Panc1 (cell line): ENCODE results near the gene B4GALT1. TPM values are rescaled to one million over a fixed set of nuclear protein-coding genes. Genes with fewer than 3 reads are reported as not detected.

ENCODE experiments used
- ATAC-seq: fragments of 200-7000 bp; cut with Tn5 transposase; 2 replicates; pipeline ENCODE4 v1.9.1; 2020; ENCODE audit warnings: mild to moderate bottlenecking, moderate library complexity
- BruUV-seq: library from RNA; stranded (reverse); fragments of 400-500 nt; replicated peaks from 2 replicates; lab custom pipeline; 2021; lab: Mats Ljungman, UMichigan
- CTCF ChIA-PET: fragments of 300-600 bp; sonication (Branson Sonifier 250); formaldehyde crosslinking; loops from one replicate; lab custom pipeline; 2022; ENCODE audit warnings: antibody characterized with exemption; lab: Charles Lee
- POLR2A ChIA-PET: fragments of 300-600 bp; sonication (Branson Sonifier 250); formaldehyde crosslinking; loops from one replicate; lab custom pipeline; 2022; ENCODE audit warnings: antibody characterized with exemption; lab: Charles Lee
- DNase-seq: peaks from one replicate; pipeline ENCODE4 v3.0.0-alpha.2; 2010; ENCODE audit warnings: low read depth, low spot score
- H3K27ac ChIP-seq: 2 replicates; pipeline ENCODE4 v1.5.1; 2011; ENCODE audit warnings: mild to moderate bottlenecking, low read length, inconsistent platforms
- H3K27me3 ChIP-seq: fragments of 200-500 bp; sonication (Bioruptor generic); 2 replicates; pipeline ENCODE4 v1.6.0; 2014; ENCODE audit warnings: low read length, inconsistent platforms; ENCODE audit not compliant: control insufficient read depth, insufficient read depth
- H3K36me3 ChIP-seq: fragments of 200-500 bp; sonication (Bioruptor generic); 2 replicates; pipeline ENCODE4 v1.5.1; 2014; ENCODE audit warnings: inconsistent platforms, mild to moderate bottlenecking, low read length, moderate library complexity; ENCODE audit not compliant: control insufficient read depth, insufficient read depth
- H3K4me1 ChIP-seq: 2 replicates; pipeline ENCODE4 v1.5.1; 2011; ENCODE audit warnings: inconsistent platforms, mild to moderate bottlenecking, low read length, moderate library complexity; ENCODE audit not compliant: control insufficient read depth, insufficient read depth
- H3K4me3 ChIP-seq, 2 experiments: 2 replicates each; pipeline ENCODE4 v1.5.1; 2011 to 2012; ENCODE audit warnings: low read depth in 2 of 2, low read length in 2 of 2, mild to moderate bottlenecking in 2 of 2, inconsistent platforms in 1 of 2, moderate library complexity in 1 of 2
- H3K9me3 ChIP-seq: fragments of 200-500 bp; sonication (Bioruptor generic); 2 replicates; pipeline ENCODE4 v1.5.1; 2014; ENCODE audit warnings: low read depth, mild to moderate bottlenecking, inconsistent platforms, low read length, moderate library complexity; ENCODE audit not compliant: control insufficient read depth, insufficient read depth
- POLR2AphosphoS5 ChIP-seq: IDR thresholded peaks from 2 replicates; pipeline ENCODE4 v1.6.1; 2012; ENCODE audit warnings: mild to moderate bottlenecking, low read depth, low read length, moderate library complexity
- SIN3A ChIP-seq: IDR thresholded peaks from 2 replicates; pipeline ENCODE4 v1.6.1; 2012; ENCODE audit warnings: low read depth, mild to moderate bottlenecking, low read length, moderate library complexity, borderline replicate concordance; ENCODE audit not compliant: insufficient read depth
- TCF7L2 ChIP-seq: IDR thresholded peaks from 2 replicates; pipeline ENCODE4 v1.6.1; 2011; ENCODE audit warnings: mild to moderate bottlenecking, low read depth, low read length, inconsistent platforms
- in situ Hi-C: cut with HindIII; loops from 2 replicates; pipeline ENCODE4 v1.10.0; 2016; ENCODE audit warnings: low sequenced_read_pairs, low pct_unique_long_range_greater_than_20kb
- intact Hi-C: fragments of 100-400 bp; cut with micrococcal nuclease; formaldehyde crosslinking; loops from one replicate; pipeline ENCODE4 v1.10.0; 2022; ENCODE audit not compliant: unreplicated experiment
- total RNA-seq: library from RNA; stranded (reverse); gene quantifications from one replicate; pipeline ENCODE4 v1.2.1, GENCODE V29; 2021; ENCODE audit not compliant: unreplicated experiment
- TF ChIP-seq, protein P1 (sequence below), 2 experiments: IDR thresholded peaks; 2 replicates each; pipeline ENCODE4 v1.6.1; 2011 to 2012; ENCODE audit warnings: low read depth in 2 of 2, control low read depth in 1 of 2, low read length in 1 of 2, mild to moderate bottlenecking in 1 of 2, moderate library complexity in 1 of 2; ENCODE audit not compliant: insufficient read depth in 1 of 2
- TF ChIP-seq, protein P2 (sequence below): fragments of 450-650 bp; IDR thresholded peaks from 2 replicates; pipeline ENCODE4 v1.5.1; 2017; ENCODE audit warnings: mild to moderate bottlenecking

The B4GALT1 gene
- total RNA-seq, 1 experiment from 2014 or later: 57.4 TPM

DNA sequence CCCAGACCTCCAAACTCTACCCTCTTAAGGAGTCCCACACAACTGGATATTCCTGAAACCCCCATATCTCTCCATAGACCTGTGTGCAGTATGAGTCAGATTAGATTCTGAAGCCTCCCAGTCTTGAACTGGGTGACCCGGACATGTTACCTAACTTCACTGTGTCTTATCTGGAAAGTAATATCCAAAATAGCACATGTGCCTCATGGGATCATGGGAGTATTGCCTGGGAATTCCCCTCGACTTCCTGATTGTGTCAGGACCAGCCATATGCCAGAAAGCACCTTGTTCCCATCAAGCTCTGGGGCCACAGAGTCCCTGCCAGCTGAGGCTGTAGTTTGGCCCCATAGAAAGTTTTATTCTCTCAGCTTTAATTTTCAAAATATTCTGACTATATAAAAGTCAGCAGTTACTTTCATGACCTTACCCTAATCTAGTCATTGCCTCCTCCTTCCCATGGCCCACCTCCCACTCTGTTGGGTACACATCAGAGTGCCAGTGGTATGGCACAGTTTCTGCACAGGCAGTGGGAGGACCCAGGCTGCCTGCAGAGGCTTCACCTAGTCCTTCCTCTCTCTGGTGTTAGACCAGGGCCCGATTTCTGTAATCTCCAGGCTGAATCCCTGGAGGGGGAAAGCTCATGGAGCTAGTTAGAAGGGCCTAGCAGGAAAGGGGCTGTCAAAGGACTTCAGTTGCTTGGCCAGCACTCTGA lies 19.5 kb upstream of the B4GALT1 start:
- TF ChIP-seq, protein P1, sequence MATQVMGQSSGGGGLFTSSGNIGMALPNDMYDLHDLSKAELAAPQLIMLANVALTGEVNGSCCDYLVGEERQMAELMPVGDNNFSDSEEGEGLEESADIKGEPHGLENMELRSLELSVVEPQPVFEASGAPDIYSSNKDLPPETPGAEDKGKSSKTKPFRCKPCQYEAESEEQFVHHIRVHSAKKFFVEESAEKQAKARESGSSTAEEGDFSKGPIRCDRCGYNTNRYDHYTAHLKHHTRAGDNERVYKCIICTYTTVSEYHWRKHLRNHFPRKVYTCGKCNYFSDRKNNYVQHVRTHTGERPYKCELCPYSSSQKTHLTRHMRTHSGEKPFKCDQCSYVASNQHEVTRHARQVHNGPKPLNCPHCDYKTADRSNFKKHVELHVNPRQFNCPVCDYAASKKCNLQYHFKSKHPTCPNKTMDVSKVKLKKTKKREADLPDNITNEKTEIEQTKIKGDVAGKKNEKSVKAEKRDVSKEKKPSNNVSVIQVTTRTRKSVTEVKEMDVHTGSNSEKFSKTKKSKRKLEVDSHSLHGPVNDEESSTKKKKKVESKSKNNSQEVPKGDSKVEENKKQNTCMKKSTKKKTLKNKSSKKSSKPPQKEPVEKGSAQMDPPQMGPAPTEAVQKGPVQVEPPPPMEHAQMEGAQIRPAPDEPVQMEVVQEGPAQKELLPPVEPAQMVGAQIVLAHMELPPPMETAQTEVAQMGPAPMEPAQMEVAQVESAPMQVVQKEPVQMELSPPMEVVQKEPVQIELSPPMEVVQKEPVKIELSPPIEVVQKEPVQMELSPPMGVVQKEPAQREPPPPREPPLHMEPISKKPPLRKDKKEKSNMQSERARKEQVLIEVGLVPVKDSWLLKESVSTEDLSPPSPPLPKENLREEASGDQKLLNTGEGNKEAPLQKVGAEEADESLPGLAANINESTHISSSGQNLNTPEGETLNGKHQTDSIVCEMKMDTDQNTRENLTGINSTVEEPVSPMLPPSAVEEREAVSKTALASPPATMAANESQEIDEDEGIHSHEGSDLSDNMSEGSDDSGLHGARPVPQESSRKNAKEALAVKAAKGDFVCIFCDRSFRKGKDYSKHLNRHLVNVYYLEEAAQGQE (IDR thresholded peaks at IDR 0.05; ENCODE audit: insufficient read depth in 1 of 2, low read depth in 2 of 2, low read length in 1 of 2): no peak
- TF ChIP-seq SIN3A (no peak), POLR2AphosphoS5 (no peak), TCF7L2 (no peak)
- TF ChIP-seq, protein P2, sequence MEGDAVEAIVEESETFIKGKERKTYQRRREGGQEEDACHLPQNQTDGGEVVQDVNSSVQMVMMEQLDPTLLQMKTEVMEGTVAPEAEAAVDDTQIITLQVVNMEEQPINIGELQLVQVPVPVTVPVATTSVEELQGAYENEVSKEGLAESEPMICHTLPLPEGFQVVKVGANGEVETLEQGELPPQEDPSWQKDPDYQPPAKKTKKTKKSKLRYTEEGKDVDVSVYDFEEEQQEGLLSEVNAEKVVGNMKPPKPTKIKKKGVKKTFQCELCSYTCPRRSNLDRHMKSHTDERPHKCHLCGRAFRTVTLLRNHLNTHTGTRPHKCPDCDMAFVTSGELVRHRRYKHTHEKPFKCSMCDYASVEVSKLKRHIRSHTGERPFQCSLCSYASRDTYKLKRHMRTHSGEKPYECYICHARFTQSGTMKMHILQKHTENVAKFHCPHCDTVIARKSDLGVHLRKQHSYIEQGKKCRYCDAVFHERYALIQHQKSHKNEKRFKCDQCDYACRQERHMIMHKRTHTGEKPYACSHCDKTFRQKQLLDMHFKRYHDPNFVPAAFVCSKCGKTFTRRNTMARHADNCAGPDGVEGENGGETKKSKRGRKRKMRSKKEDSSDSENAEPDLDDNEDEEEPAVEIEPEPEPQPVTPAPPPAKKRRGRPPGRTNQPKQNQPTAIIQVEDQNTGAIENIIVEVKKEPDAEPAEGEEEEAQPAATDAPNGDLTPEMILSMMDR: no peak
- CTCF ChIA-PET: no interaction called here
- no peak for DNase-seq
- POLR2A ChIA-PET: no interaction called here
- intact Hi-C loops: no loop called here
- H3K4me1 ChIP-seq: no peaks in the 10 kb centered on the region
- ATAC-seq: no peak; the same call in none of the 2 replicates
- H3K9me3 ChIP-seq: no peaks in the 10 kb centered on the region
- H3K27me3 ChIP-seq: peaks cover 7% of the 10 kb centered on the region; the same call in 1 of the 2 replicates
- no peak overlapping the region for H3K4me3 ChIP-seq
- in situ Hi-C loops: no loop called here
- no TSS peak for BruUV-seq
- no peak overlapping the region for H3K27ac ChIP-seq
- H3K36me3 ChIP-seq: no peaks in the 10 kb centered on the region

DNA sequence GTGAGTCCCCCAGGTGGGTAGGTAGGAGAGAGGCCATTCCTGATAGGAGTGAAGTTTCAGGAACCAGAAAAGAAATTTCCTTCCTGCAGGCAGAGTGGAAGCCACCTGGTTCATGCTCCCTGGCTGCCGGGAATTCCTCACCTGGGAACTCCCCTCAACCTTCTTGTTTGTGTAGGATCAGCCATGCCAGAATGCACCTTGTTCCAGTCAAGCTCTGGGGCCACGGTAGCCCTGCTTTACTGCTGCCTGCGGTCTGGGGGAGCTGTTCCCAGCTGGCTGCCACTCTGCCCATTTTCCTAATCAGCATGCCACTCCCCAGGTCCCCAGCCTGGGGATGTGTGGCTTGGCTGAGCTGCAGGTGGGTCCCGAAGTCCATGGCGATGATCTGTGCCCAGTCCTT lies 18.7 kb upstream of the B4GALT1 start:
- TF ChIP-seq, protein P2: no peak
- TF ChIP-seq, protein P1 (IDR thresholded peaks at IDR 0.05; ENCODE audit: insufficient read depth in 1 of 2, low read depth in 2 of 2, low read length in 1 of 2): no peak
- TF ChIP-seq TCF7L2 (no peak), SIN3A (no peak), POLR2AphosphoS5 (no peak)
- DNase-seq (no peak), ATAC-seq (no peak)
- Histone ChIP-seq H3K9me3 (no peaks in the 10 kb centered on the region), H3K27me3 (peaks cover 7% of the 10 kb centered on the region; the same call in 1 of the 2 replicates), H3K4me1 (no peaks in the 10 kb centered on the region), H3K36me3 (no peaks in the 10 kb centered on the region), H3K27ac (no peak overlapping the region), H3K4me3 (no peak overlapping the region)
- no TSS peak for BruUV-seq
- ChIA-PET CTCF (no interaction called here), POLR2A (no interaction called here)
- intact Hi-C loops (no loop called here), in situ Hi-C loops (no loop called here)
